ENCODE measurements around the gene CPN2.

GRCh38 chr3:194336601-194337355 lies 14.3 kb downstream of the CPN2 start:
- TF ChIP-seq, protein P1, sequence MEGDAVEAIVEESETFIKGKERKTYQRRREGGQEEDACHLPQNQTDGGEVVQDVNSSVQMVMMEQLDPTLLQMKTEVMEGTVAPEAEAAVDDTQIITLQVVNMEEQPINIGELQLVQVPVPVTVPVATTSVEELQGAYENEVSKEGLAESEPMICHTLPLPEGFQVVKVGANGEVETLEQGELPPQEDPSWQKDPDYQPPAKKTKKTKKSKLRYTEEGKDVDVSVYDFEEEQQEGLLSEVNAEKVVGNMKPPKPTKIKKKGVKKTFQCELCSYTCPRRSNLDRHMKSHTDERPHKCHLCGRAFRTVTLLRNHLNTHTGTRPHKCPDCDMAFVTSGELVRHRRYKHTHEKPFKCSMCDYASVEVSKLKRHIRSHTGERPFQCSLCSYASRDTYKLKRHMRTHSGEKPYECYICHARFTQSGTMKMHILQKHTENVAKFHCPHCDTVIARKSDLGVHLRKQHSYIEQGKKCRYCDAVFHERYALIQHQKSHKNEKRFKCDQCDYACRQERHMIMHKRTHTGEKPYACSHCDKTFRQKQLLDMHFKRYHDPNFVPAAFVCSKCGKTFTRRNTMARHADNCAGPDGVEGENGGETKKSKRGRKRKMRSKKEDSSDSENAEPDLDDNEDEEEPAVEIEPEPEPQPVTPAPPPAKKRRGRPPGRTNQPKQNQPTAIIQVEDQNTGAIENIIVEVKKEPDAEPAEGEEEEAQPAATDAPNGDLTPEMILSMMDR (conservative IDR thresholded peaks at IDR 0.05; ENCODE audit: low read depth in 2 of 2) = no peak
- TF ChIP-seq REST (IDR thresholded peaks at IDR 0.05; ENCODE audit: unreplicated experiment) (no peak), EZH2 (IDR thresholded peaks at IDR 0.05; ENCODE audit: low read depth, unreplicated experiment) (no peak), JUNB (IDR thresholded peaks at IDR 0.05; ENCODE audit: unreplicated experiment) (no peak), EZH2phosphoT487 (IDR thresholded peaks at IDR 0.05; ENCODE audit: unreplicated experiment) (no peak), CREB1 (CRISPR knock-in tag; IDR thresholded peaks at IDR 0.05; ENCODE audit: low read depth) (no peak), STAT1 (IDR thresholded peaks at IDR 0.05; ENCODE audit: unreplicated experiment) (no peak), POLR2AphosphoS5 (IDR thresholded peaks at IDR 0.05; ENCODE audit: low read depth) (no peak), ZNF462 (CRISPR knock-in tag; IDR thresholded peaks at IDR 0.05) (no peak)

Data from GM23338 (cell line).